WI38 (cell line): Measurements from ENCODE around the gene TLNRD1.

Experiments
- H3K4me3 ChIP-seq: 2 replicates; pipeline ENCODE4 v1.5.1; 2011; ENCODE audit warnings: low read depth, mild to moderate bottlenecking, control low read depth, low read length
- CTCF ChIP-seq: IDR thresholded peaks from 2 replicates; pipeline ENCODE4 v1.5.1; 2012; ENCODE audit warnings: low read depth, mild to moderate bottlenecking, control low read depth, low read length

The TLNRD1 gene

GRCh38 chr15:81003097-81003350 lies 2.3 kb downstream of the TLNRD1 start:
- TF ChIP-seq CTCF: no peak
- no peak overlapping the region; the same call in 1 of the 2 replicates for H3K4me3 ChIP-seq

GRCh38 chr15:81006124-81006523 lies 5.4 kb downstream of the TLNRD1 start:
- TF ChIP-seq CTCF: no peak
- no peak overlapping the region for H3K4me3 ChIP-seq

GRCh38 chr15:81007428-81008064 lies 6.8 kb downstream of the TLNRD1 start:
- no peak for TF ChIP-seq CTCF
- H3K4me3 ChIP-seq: no peak overlapping the region

- H3K4me3 ChIP-seq: no peak overlapping the region
- no peak for TF ChIP-seq CTCF
Observed at GRCh38 chr15:81008312-81008711, 7.6 kb downstream of the TLNRD1 start.

GRCh38 chr15:81010086-81010485 lies 9.4 kb downstream of the TLNRD1 start:
- no peak for TF ChIP-seq CTCF
- H3K4me3 ChIP-seq: no peak overlapping the region

- no peak for TF ChIP-seq CTCF
- no peak overlapping the region for H3K4me3 ChIP-seq
Observed at GRCh38 chr15:81011593-81011992, 10.9 kb downstream of the TLNRD1 start.

- TF ChIP-seq CTCF: no peak
- no peak overlapping the region for H3K4me3 ChIP-seq
Observed at GRCh38 chr15:81012588-81012987, 11.9 kb downstream of the TLNRD1 start.
